ENCODE data around the gene ADAD2. TPM values are rescaled to one million over a fixed set of nuclear protein-coding genes. Genes with fewer than 3 reads are reported as not detected.

Gene ADAD2
- total and polyA plus RNA-seq, 2 donors (not counting 1 experiment from before 2014, with no cell fraction given): 0.06 TPM; not detected in 1

DNA sequence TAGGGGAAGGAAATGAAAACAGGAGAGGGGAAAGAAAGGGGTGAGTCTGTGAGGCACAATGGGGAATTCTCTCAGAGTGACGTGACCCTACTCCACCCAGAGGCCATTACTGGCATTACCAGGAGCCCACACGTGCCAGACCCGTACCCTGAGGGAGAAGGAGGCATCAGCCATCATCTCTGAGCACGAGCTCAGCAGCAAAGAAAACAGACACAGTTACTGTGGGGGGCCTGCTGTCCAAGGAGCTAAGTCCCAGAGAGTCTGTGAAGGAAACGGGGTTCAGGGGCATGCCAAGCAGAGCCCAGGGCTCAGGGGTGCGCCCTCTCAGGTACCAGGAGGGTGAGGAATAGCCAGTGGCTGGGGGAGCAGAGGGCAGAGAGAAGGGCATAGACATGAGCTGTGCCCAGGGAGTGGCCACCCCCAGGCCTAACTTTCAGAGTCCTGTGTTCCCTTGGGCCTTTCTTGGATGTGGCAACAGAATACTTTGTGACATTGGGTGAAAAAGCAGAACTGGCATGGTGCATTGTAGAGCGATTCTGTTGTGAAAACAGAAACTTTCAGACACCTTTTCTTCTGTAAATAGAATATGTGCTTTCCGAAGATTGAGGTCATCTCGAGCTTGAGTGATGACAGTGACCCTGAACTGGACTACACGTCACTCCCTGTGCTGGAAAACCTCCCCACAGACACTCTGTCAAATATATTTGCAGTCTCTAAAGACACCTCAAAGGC lies 15.4 kb upstream of the ADAD2 start:
- DNase-seq: peak; percentile 64
- WGBS (ENCODE audit: insufficient coverage): 38% methylated on average over 5 of the region's 10 CpGs
- H3K4me2 ChIP-seq (replicated peaks; ENCODE audit: low read depth, low read length, poor library complexity, severe bottlenecking): no peak overlapping the region

More for the DNA sequence above, 15.4 kb upstream of the ADAD2 start:
- H3K9me3 ChIP-seq (ENCODE audit: control extremely low read depth in 1 of 3, control insufficient read depth in 2 of 3, insufficient read depth in 1 of 3, low read length in 2 of 3): no peaks in the 10 kb centered on the region
- H3K27me3 Mint-ChIP-seq: peaks cover 3% of the 10 kb centered on the region
- CTCF ChIA-PET: interaction anchor here (1.1 to 3.4 kb wide), 6 partner anchors 9 to 110 kb away, joined by 3 to 26 read pairs (median 8); partner anchors contain the start of genes MBTPS1 and TAF1C
- peaks cover 0 to 3% of the 10 kb centered on the region in 2 donors for H3K4me1 ChIP-seq (ENCODE audit: control insufficient read depth in 2 of 2, insufficient read depth in 2 of 2, low read length in 2 of 2)
- no peaks in the 10 kb centered on the region for H3K79me2 ChIP-seq (ENCODE audit: control insufficient read depth, insufficient read depth, low read length)
- no peaks in the 10 kb centered on the region for H4K20me1 ChIP-seq (ENCODE audit: control insufficient read depth, insufficient read depth, low read length, poor library complexity, severe bottlenecking)
- H2AFZ ChIP-seq (ENCODE audit: insufficient read depth, low read depth, low read length, poor library complexity, severe bottlenecking): no peak overlapping the region
- no peak overlapping the region for H3K4me3 ChIP-seq (ENCODE audit: control extremely low read depth in 1 of 5, extremely low read depth in 1 of 5, insufficient read depth in 1 of 5, low read depth in 2 of 5, low read length in 4 of 5)
- no peak overlapping the region for H3K27ac ChIP-seq (ENCODE audit: low read length in 2 of 2)
- intact Hi-C loops (cut with micrococcal nuclease): loop anchor here (1.0 kb wide), 1 partner anchor 91 kb away; no protein-coding TSS in a partner anchor
- H3K36me3 ChIP-seq (replicated peaks in 1 of 2; ENCODE audit: control extremely low read depth in 1 of 2, control insufficient read depth in 1 of 2, extremely low read depth in 1 of 2, insufficient read depth in 2 of 2, low read length in 1 of 2): peaks cover 0 to 22% of the 10 kb centered on the region in 2 experiments
- no peak for TF ChIP-seq EZH2 (IDR thresholded peaks at IDR 0.05; ENCODE audit: borderline replicate concordance, insufficient read depth, low read depth, low read length, poor library complexity, severe bottlenecking)
- TF ChIP-seq, protein P1, sequence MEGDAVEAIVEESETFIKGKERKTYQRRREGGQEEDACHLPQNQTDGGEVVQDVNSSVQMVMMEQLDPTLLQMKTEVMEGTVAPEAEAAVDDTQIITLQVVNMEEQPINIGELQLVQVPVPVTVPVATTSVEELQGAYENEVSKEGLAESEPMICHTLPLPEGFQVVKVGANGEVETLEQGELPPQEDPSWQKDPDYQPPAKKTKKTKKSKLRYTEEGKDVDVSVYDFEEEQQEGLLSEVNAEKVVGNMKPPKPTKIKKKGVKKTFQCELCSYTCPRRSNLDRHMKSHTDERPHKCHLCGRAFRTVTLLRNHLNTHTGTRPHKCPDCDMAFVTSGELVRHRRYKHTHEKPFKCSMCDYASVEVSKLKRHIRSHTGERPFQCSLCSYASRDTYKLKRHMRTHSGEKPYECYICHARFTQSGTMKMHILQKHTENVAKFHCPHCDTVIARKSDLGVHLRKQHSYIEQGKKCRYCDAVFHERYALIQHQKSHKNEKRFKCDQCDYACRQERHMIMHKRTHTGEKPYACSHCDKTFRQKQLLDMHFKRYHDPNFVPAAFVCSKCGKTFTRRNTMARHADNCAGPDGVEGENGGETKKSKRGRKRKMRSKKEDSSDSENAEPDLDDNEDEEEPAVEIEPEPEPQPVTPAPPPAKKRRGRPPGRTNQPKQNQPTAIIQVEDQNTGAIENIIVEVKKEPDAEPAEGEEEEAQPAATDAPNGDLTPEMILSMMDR (IDR thresholded peaks at IDR 0.05): peak; percentile 64
- no peak overlapping the region for H3K9ac ChIP-seq (ENCODE audit: low read length)
- ATAC-seq (ENCODE audit: low read depth): peak; percentile 87
- H3K27me3 ChIP-seq (replicated peaks in 1 of 4; ENCODE audit: control extremely low read depth in 1 of 4, control insufficient read depth in 3 of 4, insufficient read depth in 4 of 4, low read length in 3 of 4): no peaks in the 10 kb centered on the region
- no peaks in the 10 kb centered on the region for H3K9me3 Mint-ChIP-seq (ENCODE audit: insufficient read depth)
- H3K27ac Mint-ChIP-seq: no peak overlapping the region
- no peak overlapping the region for H3K4me3 Mint-ChIP-seq
- peaks cover 6% of the 10 kb centered on the region for H3K4me1 Mint-ChIP-seq
- POLR2A ChIA-PET: interaction anchor here (0.6 kb wide), 1 partner anchor 129 kb away, joined by 8 read pairs; no protein-coding TSS in a partner anchor
